PC-3 (cell line): ENCODE measurements around the gene JAK3.

Experiments used
- EZH2 ChIP-seq: fragments of 300-600 bp; sonication (generic); IDR thresholded peaks from one replicate; pipeline ENCODE4 v1.6.1; 2017; ENCODE audit warnings: antibody characterized with exemption, mild to moderate bottlenecking, low read length; ENCODE audit not compliant: unreplicated experiment
- EZH2phosphoT487 ChIP-seq: fragments of 300-600 bp; sonication (generic); IDR thresholded peaks from 2 replicates; pipeline ENCODE4 v1.6.1; 2018; ENCODE audit warnings: mild to moderate bottlenecking, antibody characterized with exemption, low read length, borderline replicate concordance
- TF ChIP-seq, protein P1 (sequence below): fragments of 300-600 bp; sonication (generic); conservative IDR thresholded peaks from 2 replicates; pipeline ENCODE4 v1.5.1; 2017; ENCODE audit warnings: antibody characterized with exemption, low read depth, mild to moderate bottlenecking, low read length

DNA sequence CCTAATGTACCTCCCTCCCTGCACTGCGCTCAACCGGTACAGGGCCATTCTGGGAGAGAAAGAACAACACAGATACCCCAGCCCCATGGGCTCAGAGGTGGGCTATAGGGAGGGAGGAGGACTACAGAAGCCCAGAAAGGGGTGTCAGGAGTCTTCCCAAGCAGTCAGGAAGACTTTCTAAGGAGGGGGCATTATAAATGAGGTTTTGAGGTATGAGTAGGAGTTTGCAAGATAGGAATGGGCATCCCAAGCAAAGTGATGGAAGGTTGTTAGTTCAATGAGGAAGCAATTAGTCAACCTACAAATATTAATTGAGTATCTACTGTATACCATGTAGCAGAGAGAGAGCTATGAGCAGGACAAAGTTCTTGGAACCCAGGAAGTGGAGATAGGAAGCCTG is 59.1 kb downstream of the JAK3 start:
- TF ChIP-seq, protein P1, sequence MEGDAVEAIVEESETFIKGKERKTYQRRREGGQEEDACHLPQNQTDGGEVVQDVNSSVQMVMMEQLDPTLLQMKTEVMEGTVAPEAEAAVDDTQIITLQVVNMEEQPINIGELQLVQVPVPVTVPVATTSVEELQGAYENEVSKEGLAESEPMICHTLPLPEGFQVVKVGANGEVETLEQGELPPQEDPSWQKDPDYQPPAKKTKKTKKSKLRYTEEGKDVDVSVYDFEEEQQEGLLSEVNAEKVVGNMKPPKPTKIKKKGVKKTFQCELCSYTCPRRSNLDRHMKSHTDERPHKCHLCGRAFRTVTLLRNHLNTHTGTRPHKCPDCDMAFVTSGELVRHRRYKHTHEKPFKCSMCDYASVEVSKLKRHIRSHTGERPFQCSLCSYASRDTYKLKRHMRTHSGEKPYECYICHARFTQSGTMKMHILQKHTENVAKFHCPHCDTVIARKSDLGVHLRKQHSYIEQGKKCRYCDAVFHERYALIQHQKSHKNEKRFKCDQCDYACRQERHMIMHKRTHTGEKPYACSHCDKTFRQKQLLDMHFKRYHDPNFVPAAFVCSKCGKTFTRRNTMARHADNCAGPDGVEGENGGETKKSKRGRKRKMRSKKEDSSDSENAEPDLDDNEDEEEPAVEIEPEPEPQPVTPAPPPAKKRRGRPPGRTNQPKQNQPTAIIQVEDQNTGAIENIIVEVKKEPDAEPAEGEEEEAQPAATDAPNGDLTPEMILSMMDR: no peak
- no peak for TF ChIP-seq EZH2phosphoT487
- TF ChIP-seq EZH2: no peak
